Central memory CD8-positive, alpha-beta T cell (primary cell): ENCODE results near the gene ADAMTS14.
"Not testable (repeated sequence)": the region's sequence is repeated elsewhere in the genome, so short reads cannot be mapped to it uniquely, and the experiment has no call there.

Source experiments
- ATAC-seq: fragments of 150-1000 bp; cut with Tn5 transposase; replicated peaks from 2 replicates; pipeline ENCODE4 v1.10.0; 2022; ENCODE audit warnings: mild to moderate bottlenecking, moderate FRiP score, moderate number of reproducible peaks; ENCODE audit not compliant: poor library complexity, severe bottlenecking; ENCODE audit errors: extremely low read depth
- DNase-seq, 2 donors: peaks; one replicate each; pipeline ENCODE4 v3.0.0; 2021; ENCODE audit warnings: low spot score in 2 of 2
- H3K27ac Mint-ChIP-seq: one replicate; pipeline ENCODE4 v1.8.0; 2022; ENCODE audit warnings: low read depth, mild to moderate bottlenecking, moderate library complexity, mixed read lengths
- H3K27me3 Mint-ChIP-seq: one replicate; pipeline ENCODE4 v1.8.0; 2022; ENCODE audit warnings: mixed read lengths
- H3K36me3 Mint-ChIP-seq: one replicate; pipeline ENCODE4 v1.8.0; 2022; ENCODE audit warnings: mild to moderate bottlenecking, moderate library complexity, mixed read lengths; ENCODE audit not compliant: insufficient read depth
- H3K4me1 Mint-ChIP-seq: one replicate; pipeline ENCODE4 v1.8.0; 2022; ENCODE audit warnings: mixed read lengths
- H3K4me3 Mint-ChIP-seq: one replicate; pipeline ENCODE4 v1.8.0; 2022; ENCODE audit warnings: mild to moderate bottlenecking, moderate library complexity, mixed read lengths
- H3K9me3 Mint-ChIP-seq: one replicate; pipeline ENCODE4 v1.8.0; 2022; ENCODE audit warnings: mixed read lengths

Gene ADAMTS14

DNA sequence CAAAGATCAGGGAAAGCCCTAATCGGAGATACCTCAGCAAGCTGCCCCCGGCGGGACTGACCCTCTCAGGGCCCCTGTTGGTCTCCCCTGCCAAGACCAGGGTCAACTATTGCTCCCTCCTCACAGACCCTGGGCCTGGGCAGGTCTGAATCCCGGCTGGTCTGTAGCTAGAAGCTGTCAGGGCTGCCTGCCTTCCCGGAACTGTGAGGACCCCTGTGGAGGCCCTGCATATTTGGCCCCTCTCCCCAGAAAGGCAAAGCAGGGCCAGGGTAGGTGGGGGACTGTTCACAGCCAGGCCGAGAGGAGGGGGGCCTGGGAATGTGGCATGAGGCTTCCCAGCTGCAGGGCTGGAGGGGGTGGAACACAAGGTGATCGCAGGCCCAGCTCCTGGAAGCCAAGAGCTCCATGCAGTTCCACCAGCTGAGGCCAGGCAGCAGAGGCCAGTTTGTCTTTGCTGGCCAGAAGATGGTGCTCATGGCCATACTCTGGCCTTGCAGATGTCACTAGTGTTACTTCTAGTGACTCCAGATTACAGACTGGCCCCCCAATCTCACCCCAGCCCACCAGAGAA lies 88.8 kb downstream of the ADAMTS14 start:
- no peak overlapping the region for H3K4me3 Mint-ChIP-seq
- H3K36me3 Mint-ChIP-seq = peaks cover 2% of the 10 kb centered on the region
- no peaks in the 10 kb centered on the region for H3K9me3 Mint-ChIP-seq
- H3K4me1 Mint-ChIP-seq = peaks cover 9% of the 10 kb centered on the region
- no peaks in the 10 kb centered on the region for H3K27me3 Mint-ChIP-seq
- no peak overlapping the region for H3K27ac Mint-ChIP-seq
- no peak for ATAC-seq
- no peak for DNase-seq

DNA sequence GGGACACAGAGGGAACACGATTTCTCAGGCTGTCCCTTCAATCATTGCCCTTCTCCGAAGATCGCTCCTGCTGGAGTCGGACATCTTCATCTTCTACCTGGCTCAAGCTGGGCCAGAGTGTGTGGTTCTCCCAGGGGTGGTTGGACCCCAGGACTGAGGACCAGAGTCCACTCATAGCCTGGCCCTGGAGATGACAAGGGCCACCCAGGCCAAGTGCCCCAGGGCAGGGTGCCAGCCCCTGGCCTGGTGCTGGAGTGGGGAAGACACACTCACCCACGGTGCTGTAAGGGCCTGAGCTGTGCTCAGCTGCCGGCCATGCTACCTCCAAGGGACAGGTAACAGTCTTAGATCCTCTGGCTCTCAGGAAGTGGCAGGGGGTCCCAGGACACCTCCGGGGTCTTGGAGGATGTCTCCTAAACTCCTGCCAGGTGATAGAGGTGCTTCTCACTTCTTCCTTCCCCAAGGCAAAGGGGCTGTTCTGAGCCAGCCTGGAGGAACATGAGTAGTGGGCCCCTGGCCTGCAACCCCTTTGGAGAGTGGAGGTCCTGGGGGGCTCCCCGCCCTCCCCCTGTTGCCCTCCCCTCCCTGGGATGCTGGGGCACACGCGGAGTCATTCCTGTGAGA lies 89.5 kb downstream of the ADAMTS14 start:
- DNase-seq (no peak), ATAC-seq (no peak)
- H3K27me3 Mint-ChIP-seq = no peaks in the 10 kb centered on the region
- H3K36me3 Mint-ChIP-seq = peaks cover 2% of the 10 kb centered on the region
- H3K9me3 Mint-ChIP-seq = no peaks in the 10 kb centered on the region
- H3K27ac Mint-ChIP-seq = no peak overlapping the region
- peaks cover 9% of the 10 kb centered on the region for H3K4me1 Mint-ChIP-seq
- no peak overlapping the region for H3K4me3 Mint-ChIP-seq

DNA sequence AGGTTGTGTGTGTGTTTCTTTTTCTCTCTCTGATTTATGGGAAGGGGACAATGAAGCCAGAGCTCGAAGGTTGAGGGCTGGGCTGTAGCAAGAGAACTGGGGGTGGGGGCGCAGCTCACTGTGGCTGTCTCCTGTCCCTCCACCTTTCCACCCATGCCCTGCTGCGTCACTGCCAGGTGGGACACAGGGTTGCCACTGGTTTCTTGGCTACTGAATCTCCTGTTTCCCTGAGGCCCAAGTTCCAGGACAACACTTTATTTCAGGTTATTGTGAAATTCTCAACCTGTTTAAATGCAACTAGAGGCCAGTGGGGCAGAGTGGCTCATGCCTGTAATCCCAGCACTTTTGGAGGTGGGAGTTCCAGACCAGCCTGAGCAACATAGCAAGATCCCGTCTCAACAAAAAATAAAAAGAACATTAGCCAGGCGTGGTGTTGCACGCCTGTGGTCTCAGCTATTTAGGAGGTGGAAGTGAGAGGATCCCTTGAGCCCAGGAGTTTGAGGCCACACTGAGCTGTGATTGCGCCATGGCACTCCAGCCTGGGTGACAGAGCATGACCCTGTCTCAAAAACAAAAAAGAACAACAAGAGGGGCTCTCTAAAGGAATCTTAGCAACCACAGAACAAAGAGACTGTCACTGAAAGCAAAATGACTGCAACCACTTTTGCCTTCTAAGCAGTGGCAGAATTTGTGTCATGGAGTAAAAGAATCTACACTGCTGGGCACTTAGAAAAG lies 90.3 kb downstream of the ADAMTS14 start:
- ATAC-seq = no peak
- Mint-ChIP-seq H3K4me3 (no peak overlapping the region), H3K36me3 (peaks cover 2% of the 10 kb centered on the region), H3K9me3 (no peaks in the 10 kb centered on the region), H3K27me3 (no peaks in the 10 kb centered on the region), H3K27ac (no peak overlapping the region), H3K4me1 (peaks cover 9% of the 10 kb centered on the region)
- no peak for DNase-seq

DNA sequence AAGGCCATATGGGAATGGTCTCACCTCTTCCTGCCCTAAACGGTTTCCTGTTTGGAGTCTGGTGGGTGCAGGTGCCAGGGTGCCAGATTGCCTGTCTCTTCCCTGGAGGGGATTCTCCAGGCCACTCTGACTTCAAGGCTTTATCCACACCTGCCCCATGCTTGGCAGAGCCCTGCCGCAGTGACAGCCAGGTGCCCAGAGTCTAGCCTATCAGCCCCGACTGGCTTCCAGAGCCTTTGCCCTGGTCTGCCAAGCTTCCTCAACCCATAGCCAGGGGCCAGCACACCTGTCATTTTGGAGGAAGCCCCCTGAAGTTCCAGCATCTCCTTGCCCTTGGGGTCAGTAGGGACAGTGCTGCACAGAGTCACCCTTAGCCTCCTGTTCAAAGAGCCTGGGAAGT lies 91.3 kb downstream of the ADAMTS14 start:
- DNase-seq = no peak
- no peak overlapping the region for H3K4me3 Mint-ChIP-seq
- peaks cover 8% of the 10 kb centered on the region for H3K4me1 Mint-ChIP-seq
- no peak overlapping the region for H3K27ac Mint-ChIP-seq
- H3K27me3 Mint-ChIP-seq = no peaks in the 10 kb centered on the region
- no peaks in the 10 kb centered on the region for H3K9me3 Mint-ChIP-seq
- H3K36me3 Mint-ChIP-seq = peaks cover 2% of the 10 kb centered on the region
- no peak for ATAC-seq

DNA sequence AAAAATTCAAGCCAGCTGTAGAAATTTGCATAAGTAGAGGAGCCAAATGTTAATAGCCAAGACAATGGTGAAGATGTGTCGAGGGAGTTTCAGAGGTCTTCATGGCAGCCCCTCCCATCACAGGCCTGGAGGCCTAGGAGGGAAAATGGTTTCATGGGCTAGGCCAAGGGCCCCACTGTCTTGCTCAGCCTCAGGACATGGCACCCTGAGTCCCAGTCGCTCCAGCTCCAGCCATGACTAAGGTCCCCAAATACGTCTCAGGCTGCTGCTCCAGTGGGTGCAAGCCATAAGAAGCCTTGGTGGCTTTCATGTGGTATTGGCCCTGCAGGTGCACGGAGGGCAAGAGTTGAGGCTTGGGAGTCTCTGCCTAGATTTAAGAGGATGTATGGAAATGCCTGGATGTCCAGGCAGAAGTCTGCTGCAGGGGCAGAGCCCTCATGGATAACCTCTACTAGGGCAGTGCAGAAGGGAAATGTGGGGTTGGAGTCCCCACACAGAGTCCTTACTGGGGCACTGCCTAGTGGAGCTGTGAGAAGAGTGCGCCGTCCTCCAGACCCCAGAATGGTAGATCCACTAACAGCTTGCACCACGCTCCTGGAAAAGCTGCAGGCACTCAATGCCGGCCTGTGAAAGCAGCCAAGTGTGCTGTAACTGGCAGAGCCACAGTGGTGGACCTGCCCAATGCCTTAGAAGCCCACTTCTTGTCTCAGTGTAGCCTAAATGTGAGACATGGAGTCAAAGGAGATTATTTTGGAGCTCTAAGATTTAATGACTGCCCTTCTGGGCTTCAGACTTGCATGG lies 93.7 kb downstream of the ADAMTS14 start:
- H3K36me3 Mint-ChIP-seq = peaks cover 2% of the 10 kb centered on the region
- no peaks in the 10 kb centered on the region for H3K27me3 Mint-ChIP-seq
- H3K4me3 Mint-ChIP-seq = no peak overlapping the region
- ATAC-seq (no peak), DNase-seq (no peak)
- H3K4me1 Mint-ChIP-seq = no peaks in the 10 kb centered on the region
- no peaks in the 10 kb centered on the region for H3K9me3 Mint-ChIP-seq
- H3K27ac Mint-ChIP-seq = no peak overlapping the region

DNA sequence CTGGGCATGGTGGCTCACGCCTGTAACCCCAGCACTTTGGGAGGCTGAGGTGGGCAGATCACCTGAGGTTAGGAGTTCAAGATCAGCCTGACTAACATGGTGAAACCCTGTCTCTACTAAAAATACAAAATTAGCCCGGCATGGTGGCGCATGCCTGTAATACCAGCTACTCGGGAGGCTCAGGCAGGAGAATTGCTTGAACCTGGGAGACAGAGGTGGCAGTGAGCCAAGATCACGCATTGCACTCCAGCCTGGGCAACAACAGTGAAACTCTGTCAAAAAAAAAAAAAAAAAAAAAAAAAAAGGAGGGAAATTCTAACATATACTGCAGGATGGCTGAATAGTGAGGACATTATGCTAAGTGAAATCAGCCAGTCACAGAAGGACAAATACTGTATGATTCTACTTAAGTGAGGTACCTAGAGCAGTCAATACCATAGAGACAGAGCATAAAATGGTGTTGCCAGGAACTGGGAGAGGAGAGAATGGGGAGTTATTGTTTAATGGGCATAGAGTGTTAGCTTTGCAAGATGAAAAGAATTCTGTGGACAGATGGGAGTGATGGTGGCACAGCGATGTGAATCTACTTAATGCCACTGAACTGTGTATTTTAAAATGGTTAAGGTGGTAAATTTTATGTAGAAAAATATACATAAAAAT lies 95.8 kb downstream of the ADAMTS14 start:
- H3K27ac Mint-ChIP-seq, H3K9me3 Mint-ChIP-seq, H3K4me3 Mint-ChIP-seq, ATAC-seq, DNase-seq, H3K4me1 Mint-ChIP-seq, H3K27me3 Mint-ChIP-seq, H3K36me3 Mint-ChIP-seq: not testable (repeated sequence)

DNA sequence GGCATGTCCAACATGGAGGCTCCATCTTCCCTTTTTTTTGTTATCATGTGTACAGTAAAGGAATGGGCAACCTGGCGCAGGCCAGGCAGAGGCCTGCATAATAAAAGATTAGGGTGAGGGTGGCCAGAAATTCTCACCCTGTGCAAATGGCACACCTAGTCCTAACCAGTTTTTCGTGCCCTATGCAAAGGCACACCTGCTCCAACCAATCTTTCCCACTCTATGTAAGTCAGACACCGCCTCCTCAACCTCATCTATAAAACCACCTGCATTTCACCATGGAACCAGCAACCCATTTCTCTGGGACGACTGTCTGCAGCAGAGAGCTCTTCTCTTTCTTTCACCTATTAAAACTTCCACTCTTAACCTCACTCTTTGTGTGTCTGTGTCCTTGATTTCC lies 96.8 kb downstream of the ADAMTS14 start:
- Mint-ChIP-seq H3K4me3 (no peak overlapping the region), H3K4me1 (no peaks in the 10 kb centered on the region), H3K27ac (no peak overlapping the region), H3K36me3 (no peaks in the 10 kb centered on the region), H3K27me3 (no peaks in the 10 kb centered on the region), H3K9me3 (no peaks in the 10 kb centered on the region)
- no peak for DNase-seq
- no peak for ATAC-seq

- Mint-ChIP-seq H3K9me3 (no peaks in the 10 kb centered on the region), H3K4me1 (no peaks in the 10 kb centered on the region), H3K4me3 (no peak overlapping the region), H3K36me3 (no peaks in the 10 kb centered on the region), H3K27me3 (no peaks in the 10 kb centered on the region), H3K27ac (no peak overlapping the region)
- no peak for ATAC-seq
- no peak for DNase-seq
Measured at GRCh38 chr10:70770001-70770400, 97.7 kb downstream of the ADAMTS14 start.

DNA sequence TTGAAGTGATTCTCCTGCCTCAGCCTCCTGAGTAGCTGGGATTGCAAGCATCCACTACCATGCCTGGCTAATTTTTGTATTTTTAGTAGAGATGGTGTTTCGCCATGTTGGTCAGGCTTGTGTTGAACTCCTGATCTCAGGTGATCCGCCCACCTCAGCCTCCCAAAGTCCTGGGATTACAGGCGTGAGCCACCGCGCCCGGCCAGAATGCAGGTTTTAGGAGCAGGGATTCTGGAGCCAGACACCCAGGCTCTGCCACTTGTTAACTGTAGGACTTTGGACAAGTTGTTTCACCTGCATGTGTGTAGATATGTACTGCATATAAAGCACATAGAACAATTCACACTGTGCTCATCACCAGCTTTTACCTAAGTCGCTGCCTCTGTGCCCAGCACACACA lies 98.2 kb downstream of the ADAMTS14 start:
- H3K36me3 Mint-ChIP-seq, H3K9me3 Mint-ChIP-seq, DNase-seq, H3K4me1 Mint-ChIP-seq, H3K27me3 Mint-ChIP-seq, H3K27ac Mint-ChIP-seq, H3K4me3 Mint-ChIP-seq, ATAC-seq: not testable (repeated sequence)

DNA sequence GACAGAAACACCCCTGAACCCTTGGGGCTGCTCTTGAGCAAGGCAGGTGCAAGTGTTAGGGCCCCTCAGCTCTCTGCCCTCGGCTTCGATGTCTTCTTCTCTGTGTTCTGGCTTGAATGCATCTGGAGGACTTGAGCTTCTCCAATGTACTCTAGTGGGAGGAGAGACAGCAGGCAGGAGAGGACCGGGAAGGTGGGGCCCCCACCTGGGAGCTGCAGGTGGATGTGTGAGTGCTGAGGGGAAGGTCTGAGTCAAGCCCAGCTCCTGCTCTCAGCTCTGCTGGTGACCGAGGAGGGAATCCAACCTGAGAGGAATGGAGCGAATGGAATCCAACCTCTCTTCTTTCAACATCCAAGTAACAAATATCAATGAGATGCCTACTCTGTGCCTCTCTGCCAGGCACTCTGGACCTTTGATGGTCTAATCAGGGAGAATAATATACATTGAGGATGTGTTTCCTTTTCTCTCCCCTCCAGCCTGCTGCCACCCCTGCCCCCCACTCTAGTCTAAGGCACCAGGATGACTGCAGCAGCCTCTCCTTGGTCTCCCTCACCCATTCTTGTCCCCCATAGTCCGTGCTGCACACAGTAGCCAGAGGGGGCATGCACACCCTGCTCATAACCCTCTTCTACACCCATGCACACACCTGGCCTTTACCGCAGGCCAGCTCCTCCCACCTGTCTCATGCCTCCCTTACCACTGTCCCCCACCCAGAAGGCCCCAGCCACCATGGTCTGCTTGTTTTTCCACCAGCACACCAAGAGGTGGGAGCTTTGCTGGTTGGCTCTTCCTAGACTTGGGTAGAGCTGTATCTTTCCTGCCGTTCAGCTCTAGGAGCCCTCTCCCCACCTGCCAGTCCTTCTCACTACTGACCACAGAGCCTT lies 99.2 kb downstream of the ADAMTS14 start:
- Mint-ChIP-seq H3K9me3 (no peaks in the 10 kb centered on the region), H3K4me1 (no peaks in the 10 kb centered on the region), H3K4me3 (no peak overlapping the region), H3K27me3 (no peaks in the 10 kb centered on the region), H3K27ac (no peak overlapping the region), H3K36me3 (no peaks in the 10 kb centered on the region)
- DNase-seq = no peak
- no peak for ATAC-seq

DNA sequence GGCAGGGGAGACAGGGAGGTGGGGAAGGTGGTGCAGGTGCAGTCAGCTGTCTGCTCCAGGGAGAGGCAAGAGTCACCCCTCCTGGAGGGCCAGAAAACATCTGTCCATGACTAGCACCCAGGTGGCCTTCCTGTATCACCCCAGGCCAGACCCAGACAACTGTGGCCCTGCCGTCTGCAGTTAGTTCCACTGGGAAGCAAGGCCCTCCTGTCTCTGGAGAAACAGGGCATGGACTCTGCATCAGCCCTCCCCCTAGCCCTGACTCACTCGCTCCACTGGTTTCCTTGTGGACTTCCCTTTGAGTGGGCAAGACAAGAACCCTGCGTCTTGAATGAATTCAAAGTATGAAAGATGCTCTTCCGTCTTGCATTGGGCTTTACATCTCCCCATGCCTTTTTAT lies 100.3 kb downstream of the ADAMTS14 start:
- Mint-ChIP-seq H3K27me3 (no peaks in the 10 kb centered on the region), H3K4me1 (no peaks in the 10 kb centered on the region), H3K4me3 (no peak overlapping the region), H3K9me3 (no peaks in the 10 kb centered on the region), H3K27ac (no peak overlapping the region), H3K36me3 (no peaks in the 10 kb centered on the region)
- DNase-seq (no peak), ATAC-seq (no peak)

DNA sequence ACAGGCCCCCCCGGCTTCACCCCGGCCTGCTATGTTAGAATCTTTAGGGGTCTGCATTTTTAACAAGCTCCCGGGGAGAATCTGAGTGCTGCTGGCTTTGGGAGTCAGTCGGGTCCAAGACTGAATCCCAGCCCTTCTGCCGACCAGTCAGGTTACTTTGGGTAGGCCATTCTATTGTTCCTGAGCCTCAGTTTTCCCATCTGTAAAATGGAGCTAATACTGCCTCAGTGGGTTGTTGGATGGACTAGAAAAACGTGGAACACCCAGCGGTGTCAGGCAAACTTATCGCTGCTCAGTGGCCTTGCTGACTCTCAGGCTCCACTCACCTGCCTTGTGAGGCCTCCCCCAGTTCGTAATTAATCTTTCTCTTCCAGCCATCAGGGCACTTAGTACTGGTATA lies 101.2 kb downstream of the ADAMTS14 start:
- no peaks in the 10 kb centered on the region for H3K9me3 Mint-ChIP-seq
- no peaks in the 10 kb centered on the region for H3K27me3 Mint-ChIP-seq
- ATAC-seq = no peak
- DNase-seq = no peak
- no peak overlapping the region for H3K27ac Mint-ChIP-seq
- H3K4me1 Mint-ChIP-seq = no peaks in the 10 kb centered on the region
- no peak overlapping the region for H3K4me3 Mint-ChIP-seq
- no peaks in the 10 kb centered on the region for H3K36me3 Mint-ChIP-seq
